GM19193 (cell line): ENCODE measurements around the gene CFAP61.

ENCODE experiments used
- POLR2A ChIP-seq: IDR thresholded peaks from 4 replicates; pipeline ENCODE4 v1.6.1; 2011; ENCODE audit not compliant: insufficient read depth, insufficient read length; ENCODE audit errors: extremely low read depth

Gene CFAP61

GRCh38 chr20:20205141-20205861 is 153.0 kb downstream of the CFAP61 start:
- TF ChIP-seq POLR2A = no peak

GRCh38 chr20:20205862-20206236 is 153.5 kb downstream of the CFAP61 start:
- TF ChIP-seq POLR2A = no peak

GRCh38 chr20:20206788-20207187 is 154.5 kb downstream of the CFAP61 start:
- TF ChIP-seq POLR2A = no peak

- no peak for TF ChIP-seq POLR2A
These were observed 155.0 kb downstream of the CFAP61 start for GRCh38 chr20:20207291-20207690.

GRCh38 chr20:20207872-20208271 is 155.5 kb downstream of the CFAP61 start:
- TF ChIP-seq POLR2A = no peak

GRCh38 chr20:20209684-20210083 is 157.4 kb downstream of the CFAP61 start:
- no peak for TF ChIP-seq POLR2A

- TF ChIP-seq POLR2A = no peak
These were observed 158.0 kb downstream of the CFAP61 start for GRCh38 chr20:20210327-20210726.

GRCh38 chr20:20210943-20211273 is 158.6 kb downstream of the CFAP61 start:
- TF ChIP-seq POLR2A = no peak

GRCh38 chr20:20211274-20211987 is 159.1 kb downstream of the CFAP61 start:
- TF ChIP-seq POLR2A = no peak

- TF ChIP-seq POLR2A = no peak
These were observed 159.7 kb downstream of the CFAP61 start for GRCh38 chr20:20211988-20212518.

GRCh38 chr20:20212675-20213096 is 160.4 kb downstream of the CFAP61 start:
- TF ChIP-seq POLR2A = no peak

- TF ChIP-seq POLR2A = no peak
These were observed 161.3 kb downstream of the CFAP61 start for GRCh38 chr20:20213526-20214121.

GRCh38 chr20:20214757-20215275 is 162.5 kb downstream of the CFAP61 start:
- no peak for TF ChIP-seq POLR2A

GRCh38 chr20:20215976-20216727 is 163.8 kb downstream of the CFAP61 start:
- TF ChIP-seq POLR2A = no peak

GRCh38 chr20:20216941-20217340 is 164.6 kb downstream of the CFAP61 start:
- no peak for TF ChIP-seq POLR2A
